RPMI8226 (cell line): ENCODE measurements around the gene CALCOCO1.
"Not testable (repeated sequence)": the region's sequence is repeated elsewhere in the genome, so short reads cannot be mapped to it uniquely, and the experiment has no call there.

Experiments
- DNase-seq: peaks from one replicate; pipeline ENCODE4 v3.0.0-alpha.2; 2015

Gene CALCOCO1

GRCh38 chr12:53727310-53728041 is at the start of gene CALCOCO1:
Gene CALCOCO1, minus strand, starts transcription at chr12:53727452. Its CDS starts 2,210 bp downstream, at chr12:53725242.
- peak; percentile 98 for DNase-seq

DNA sequence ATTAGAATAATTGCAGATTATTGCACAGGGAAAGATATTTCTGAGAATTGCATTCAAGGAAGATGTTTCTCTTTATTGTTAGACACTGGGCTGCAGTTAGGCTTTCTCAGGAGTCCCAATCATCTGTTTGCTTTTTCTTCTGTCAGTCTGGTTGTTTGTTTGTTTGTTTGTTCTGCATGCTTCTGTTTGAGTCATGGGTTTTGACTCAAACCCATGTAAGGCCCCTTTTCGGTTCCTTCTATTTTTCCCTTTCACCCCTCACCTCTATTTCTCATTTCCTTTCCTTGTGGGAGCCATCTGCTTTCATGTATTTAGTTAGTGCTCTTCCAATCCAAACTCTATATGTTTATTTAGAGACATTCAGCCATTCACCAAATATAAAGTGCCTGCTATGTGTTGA is 49.6 kb upstream of the CALCOCO1 start:
- DNase-seq: no peak

DNA sequence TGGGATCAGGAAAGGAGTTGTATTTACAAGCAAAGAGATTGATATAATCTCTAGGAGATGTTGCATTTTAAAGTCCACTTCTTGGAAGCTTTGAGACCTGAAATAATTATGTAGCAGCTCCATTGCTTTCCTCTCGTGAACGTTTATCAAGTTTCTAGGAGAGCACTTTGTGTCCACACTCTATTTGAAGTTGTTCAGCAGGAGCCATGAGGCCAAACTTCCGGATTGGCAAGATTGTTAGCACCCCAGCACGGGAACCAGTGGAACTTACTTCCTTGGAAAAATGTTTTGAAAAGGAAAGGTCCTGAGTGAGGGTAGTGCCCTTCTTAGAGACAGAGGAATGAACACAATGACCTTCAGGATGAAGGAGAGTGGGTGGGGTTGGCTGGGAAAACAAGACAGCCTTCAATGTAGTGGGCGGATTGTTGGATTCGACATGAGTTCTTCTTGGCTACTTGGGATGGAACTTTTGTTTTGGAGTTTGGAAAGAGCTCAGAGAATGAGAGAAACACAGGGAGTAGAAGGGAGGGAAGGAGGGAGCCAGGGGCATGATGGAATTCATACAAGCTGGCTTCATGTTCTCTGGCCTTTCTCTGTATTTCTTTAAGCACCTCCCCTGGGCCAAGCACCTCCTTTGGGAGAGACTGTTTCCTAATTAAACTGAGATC is 48.4 kb upstream of the CALCOCO1 start:
- no peak for DNase-seq

GRCh38 chr12:53770281-53770680 is 43.0 kb upstream of the CALCOCO1 start:
- no peak for DNase-seq

- no peak for DNase-seq
Observed at GRCh38 chr12:53768976-53769375, 41.7 kb upstream of the CALCOCO1 start.

DNA sequence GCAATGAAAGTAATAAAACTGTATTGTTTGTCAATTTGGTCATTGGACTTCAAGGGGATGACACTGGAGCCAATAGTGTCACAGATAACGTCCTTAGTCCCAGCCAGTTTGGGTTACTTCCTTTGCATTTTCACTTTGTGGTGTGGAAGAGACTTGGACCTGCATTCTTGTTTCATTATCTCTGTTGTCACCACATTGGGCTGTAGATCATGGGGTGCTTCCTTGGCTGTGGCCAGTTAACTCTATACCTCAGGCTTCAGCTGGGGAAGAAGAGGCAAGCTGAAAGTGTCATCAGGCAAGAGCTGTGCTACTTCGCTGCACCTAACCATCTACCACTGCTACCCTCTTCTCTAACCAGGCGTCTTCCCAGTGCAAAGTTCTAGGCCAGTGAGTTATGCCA is 39.6 kb upstream of the CALCOCO1 start:
- no peak for DNase-seq

DNA sequence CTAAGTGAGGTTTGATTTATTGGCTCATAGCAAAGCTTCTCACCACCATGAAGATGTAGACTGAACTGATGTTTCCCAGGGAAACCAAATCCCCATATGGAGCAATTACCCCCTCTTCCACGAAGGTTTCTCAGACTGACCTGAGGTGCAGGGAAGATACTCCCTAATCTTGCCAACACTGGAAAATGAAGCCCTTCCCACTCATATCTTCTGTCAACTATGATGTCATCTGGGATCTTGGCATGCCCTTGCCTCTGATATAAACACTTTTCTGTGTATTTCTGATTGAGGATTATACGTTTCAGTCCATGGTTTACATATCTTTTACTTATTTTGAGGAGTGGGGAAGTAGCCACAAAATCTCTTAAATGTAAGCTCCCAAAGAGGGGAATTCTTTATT is 38.6 kb upstream of the CALCOCO1 start:
- DNase-seq: no peak

DNA sequence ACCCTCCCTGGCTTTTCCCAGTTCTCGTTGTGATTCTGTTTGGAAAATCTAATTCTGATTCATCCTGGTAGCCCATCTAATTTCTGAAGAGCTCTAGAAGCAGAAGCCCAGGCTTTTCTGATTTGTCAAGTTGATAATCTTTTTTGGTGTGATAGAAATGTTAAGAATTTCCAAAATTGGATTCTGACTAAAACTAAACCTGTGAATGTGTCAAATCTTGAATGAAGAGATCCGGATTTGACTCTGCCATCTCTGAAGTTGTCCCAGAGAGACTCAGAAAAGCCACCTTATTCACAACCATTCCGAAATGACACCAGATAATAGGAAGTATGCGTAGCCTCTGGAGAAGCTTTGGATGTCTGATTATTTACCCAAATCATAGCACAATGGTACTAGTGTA is 37.4 kb upstream of the CALCOCO1 start:
- DNase-seq: no peak

- not testable (repeated sequence) for DNase-seq
Observed at GRCh38 chr12:53762793-53763192, 35.5 kb upstream of the CALCOCO1 start.

DNA sequence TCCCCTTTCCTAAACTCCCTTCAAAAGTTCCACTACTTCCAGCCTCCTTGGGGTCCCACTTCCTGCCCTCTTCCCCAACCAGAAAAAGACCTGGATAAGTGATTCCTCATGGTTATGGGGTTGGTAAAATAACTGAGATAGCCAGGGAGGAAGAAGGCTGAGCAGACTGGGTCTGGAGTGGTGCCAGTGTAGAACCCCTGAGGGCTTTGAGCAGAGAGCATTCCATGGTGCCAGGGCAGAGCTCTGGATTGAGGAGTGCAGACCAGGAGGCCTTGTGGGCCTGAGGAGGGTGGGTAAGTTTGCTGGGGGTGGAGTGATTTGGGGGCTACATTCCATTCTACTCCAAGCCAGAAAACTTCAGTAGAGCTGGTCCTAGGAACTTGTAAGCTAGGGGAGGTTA is 34.1 kb upstream of the CALCOCO1 start:
- no peak for DNase-seq

GRCh38 chr12:53759261-53759660 is 32.0 kb upstream of the CALCOCO1 start:
- DNase-seq: no peak

DNA sequence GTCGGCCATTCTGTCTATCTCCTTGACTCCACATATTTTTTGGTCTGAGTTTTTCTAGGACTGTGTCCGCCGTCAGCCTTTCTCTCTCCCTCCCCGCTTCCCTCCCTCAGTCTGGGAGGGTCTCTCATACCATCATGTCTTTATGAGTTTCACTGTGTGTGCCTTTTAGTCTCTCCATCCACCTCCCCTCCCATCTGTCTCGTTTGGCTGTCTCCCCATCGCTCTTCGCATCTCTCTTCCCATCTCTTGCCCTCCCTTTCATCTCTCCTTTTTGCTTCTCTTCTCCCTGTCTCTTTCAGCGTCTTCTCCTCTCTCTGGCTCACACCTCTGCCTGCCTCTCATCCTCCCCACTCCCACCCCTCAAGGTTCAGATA is 31.5 kb upstream of the CALCOCO1 start:
- no peak for DNase-seq

- no peak for DNase-seq
Observed at GRCh38 chr12:53758081-53758729, 31.0 kb upstream of the CALCOCO1 start.

DNA sequence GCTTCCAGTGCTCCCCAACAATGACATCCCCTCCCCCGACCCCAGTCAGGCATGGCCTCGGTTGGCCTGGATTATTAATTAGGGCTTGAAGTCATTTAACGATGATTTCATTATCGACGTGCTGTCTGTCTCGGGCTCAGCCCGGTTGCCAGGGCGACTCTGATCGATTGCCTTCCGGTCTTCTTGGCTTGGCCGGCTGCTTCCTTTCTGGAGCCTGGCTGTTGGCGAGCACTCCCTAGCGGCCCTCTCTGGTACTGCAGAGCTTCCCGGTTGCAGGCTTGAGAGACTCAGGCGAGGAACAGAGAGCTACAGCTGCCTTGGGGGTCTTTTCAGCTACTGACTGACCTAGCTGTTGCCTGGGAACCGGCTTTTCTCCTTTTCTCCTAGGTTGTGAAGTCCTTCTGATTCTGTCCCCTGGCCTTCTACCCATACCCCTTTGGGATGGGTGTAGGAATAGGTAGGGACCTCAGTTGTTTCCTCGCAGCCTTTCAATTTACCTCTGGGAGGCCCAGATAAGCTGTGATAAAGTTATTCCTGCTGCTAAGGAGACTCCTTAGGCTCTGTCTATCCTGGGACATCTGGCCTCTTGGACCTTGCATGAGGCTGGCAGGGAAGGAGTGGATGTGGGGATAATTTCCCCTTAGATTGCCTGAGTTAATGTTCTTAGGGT is 30.0 kb upstream of the CALCOCO1 start:
- DNase-seq: peak; percentile 76

DNA sequence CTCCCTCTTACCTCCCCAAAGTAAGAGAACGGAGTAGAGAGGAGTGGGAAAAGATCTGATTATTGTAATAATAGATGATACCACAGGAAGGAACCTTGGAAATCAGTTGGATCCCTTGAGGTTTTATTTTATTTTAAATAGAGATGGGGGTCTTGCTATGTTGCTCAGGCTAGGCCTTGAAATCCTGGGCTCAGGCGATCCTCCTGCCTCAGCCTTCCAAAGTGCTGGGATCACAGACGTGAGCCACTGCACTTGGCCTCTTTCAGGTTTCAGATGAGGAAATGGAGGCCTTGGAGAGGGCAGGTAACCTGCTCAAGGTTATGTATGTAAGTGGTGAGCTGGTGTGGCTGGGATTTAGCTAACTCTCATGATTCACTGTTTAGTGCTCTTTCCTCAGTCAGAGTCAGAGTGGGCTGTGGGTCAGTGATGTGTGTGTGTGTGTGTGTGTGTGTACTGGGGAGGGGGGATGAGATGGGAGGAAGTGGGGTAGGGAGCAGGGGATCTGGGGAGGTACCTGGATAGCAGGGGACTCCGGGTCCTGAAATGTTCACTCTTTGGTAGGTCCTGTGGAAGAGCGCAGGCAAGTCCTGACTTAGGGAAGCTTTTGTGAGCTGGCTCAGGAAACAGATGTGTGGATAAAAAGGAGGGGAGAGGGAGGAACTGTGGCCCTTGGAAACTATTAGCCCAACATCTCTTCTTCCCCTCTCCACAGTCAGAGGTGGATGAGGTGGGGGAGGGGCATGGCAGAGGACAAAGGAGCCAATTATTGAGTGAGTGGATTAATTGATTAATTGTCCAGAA is 29.2 kb upstream of the CALCOCO1 start:
- DNase-seq: no peak

- no peak for DNase-seq
Observed at GRCh38 chr12:53755893-53756292, 28.6 kb upstream of the CALCOCO1 start.

DNA sequence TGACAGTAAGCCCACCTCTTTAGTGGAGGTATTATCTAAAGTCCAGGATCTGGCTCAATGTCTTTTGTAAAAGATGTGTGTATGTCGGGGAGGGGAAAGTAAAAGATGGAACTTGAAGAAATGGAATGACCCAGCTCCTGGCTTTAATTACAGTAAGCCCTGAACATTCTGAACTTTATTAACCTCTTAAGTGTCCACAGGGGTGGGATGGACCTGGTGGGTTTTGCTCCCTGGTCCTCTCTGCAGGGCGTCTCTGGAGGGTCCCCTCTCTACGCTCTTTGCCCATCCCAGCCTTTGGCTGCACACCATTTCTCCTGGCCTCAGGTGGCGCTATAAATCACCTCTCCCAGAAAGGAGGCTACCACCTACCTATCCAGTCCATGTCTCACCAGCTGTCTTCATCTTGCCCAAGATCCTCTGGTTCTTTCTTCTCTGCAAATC is 28.2 kb upstream of the CALCOCO1 start:
- no peak for DNase-seq

GRCh38 chr12:53754633-53755264 is 27.5 kb upstream of the CALCOCO1 start:
- DNase-seq: no peak

DNA sequence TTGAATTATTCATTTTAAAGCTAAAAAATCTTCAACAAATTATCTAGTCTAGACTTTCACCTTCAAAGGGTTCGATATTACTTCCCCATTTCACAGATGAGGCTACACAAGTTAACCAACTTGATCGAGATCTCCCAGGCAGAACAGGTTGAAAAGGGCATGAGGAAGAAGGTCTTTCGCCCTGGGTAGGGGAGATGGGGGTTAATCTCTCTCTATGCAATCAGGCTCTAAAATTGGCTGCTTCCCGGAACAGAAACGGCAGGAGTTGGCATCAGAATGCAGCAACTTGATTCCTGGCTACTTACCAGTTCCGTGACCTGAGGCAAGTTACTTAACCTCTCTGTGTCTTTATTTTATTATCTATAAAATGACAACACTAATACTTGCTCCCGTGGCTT is 26.9 kb upstream of the CALCOCO1 start:
- DNase-seq: no peak

GRCh38 chr12:53752621-53753020 is 25.4 kb upstream of the CALCOCO1 start:
- DNase-seq: no peak

DNA sequence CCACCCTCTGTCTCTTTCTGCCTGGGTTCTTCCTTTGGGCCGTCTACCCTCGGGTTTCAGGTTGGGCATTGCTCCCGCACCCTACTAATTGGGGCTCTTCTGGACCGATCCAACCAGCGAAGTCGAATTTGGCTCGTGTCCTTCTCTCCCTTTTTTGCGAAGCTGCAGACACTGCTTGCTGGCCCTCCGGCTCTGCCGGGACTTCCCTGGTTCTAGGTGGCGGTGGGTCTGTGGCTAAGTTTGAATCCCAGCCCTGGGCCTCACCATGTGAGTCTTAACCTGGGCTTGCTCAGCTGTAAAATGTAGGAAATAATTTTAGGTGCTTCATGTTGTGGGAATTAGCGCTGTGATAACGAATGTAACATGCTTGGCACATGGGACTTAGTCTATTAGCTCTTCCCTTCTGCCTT is 24.9 kb upstream of the CALCOCO1 start:
- DNase-seq: no peak
